H1 (cell line): ENCODE data around the gene CCSER2. TPM values are rescaled to one million over a fixed set of nuclear protein-coding genes. Genes with fewer than 3 reads are reported as not detected.

ENCODE experiments used
- CTCF ChIA-PET: fragments of 300-600 bp; sonication (Branson Sonifier 250); formaldehyde crosslinking; loops from one replicate; lab custom pipeline; 2021; ENCODE audit not compliant: partially characterized antibody; lab: Charles Lee
- POLR2A ChIA-PET: fragments of 300-600 bp; sonication (Branson Sonifier 250); formaldehyde crosslinking; loops from one replicate; lab custom pipeline; 2021; ENCODE audit warnings: inconsistent platforms; ENCODE audit not compliant: partially characterized antibody; lab: Charles Lee
- DNase-seq, 2 experiments: peaks; one replicate each; pipeline versions ENCODE4 v3.0.0 to v3.0.0-alpha.2; 2010 to 2022; ENCODE audit warnings: low spot score in 2 of 2, low read depth in 1 of 2, mixed read lengths in 1 of 2
- FAIRE-seq: peaks from 2 replicates; lab custom pipeline; 2011; peaks lifted over from hg19 to GRCh38; lab: Jason Lieb, UNC
- H2AFZ ChIP-seq: 2 replicates; pipeline ENCODE4 v1.8.1; 2012; ENCODE audit warnings: low read length, inconsistent platforms
- H2AK5ac ChIP-seq: 2 replicates; pipeline ENCODE4 v1.6.1; 2013; ENCODE audit warnings: low read depth, low read length
- H2BK120ac ChIP-seq: replicated peaks from 2 replicates; pipeline ENCODE3; 2013; ENCODE audit warnings: low read depth, low read length, inconsistent platforms
- H2BK12ac ChIP-seq: 2 replicates; pipeline ENCODE4 v1.6.1; 2013; ENCODE audit warnings: low read depth, low read length
- H2BK15ac ChIP-seq: 2 replicates; pipeline ENCODE4 v1.6.1; 2013; ENCODE audit warnings: low read length
- H2BK20ac ChIP-seq: 2 replicates; pipeline ENCODE4 v1.6.1; 2013; ENCODE audit warnings: low read length
- H2BK5ac ChIP-seq: 2 replicates; pipeline ENCODE4 v1.6.1; 2013; ENCODE audit warnings: low read depth, low read length
- H3K14ac ChIP-seq: 2 replicates; pipeline ENCODE4 v1.6.1; 2013; ENCODE audit warnings: inconsistent platforms; ENCODE audit not compliant: insufficient read length
- H3K18ac ChIP-seq: 2 replicates; pipeline ENCODE4 v1.6.1; 2013; ENCODE audit warnings: low read length; ENCODE audit errors: extremely low read depth
- H3K23ac ChIP-seq: 2 replicates; pipeline ENCODE4 v1.6.1; 2013; ENCODE audit warnings: inconsistent platforms; ENCODE audit not compliant: insufficient read length
- H3K23me2 ChIP-seq: 2 replicates; pipeline ENCODE4 v1.6.1; 2013; ENCODE audit warnings: low read depth, low read length
- H3K27ac ChIP-seq: 2 replicates; pipeline ENCODE4 v1.6.1; 2011; ENCODE audit warnings: low read depth, low read length, inconsistent platforms
- H3K27me3 ChIP-seq, 4 experiments: replicated peaks in 1 of 4; 1 replicate in 1 of 4; 2 replicates in 3 of 4; pipeline versions ENCODE4 v1.6.1 to v1.8.1; 2011 to 2013; ENCODE audit warnings: low read length in 3 of 4, mild to moderate bottlenecking in 3 of 4, inconsistent platforms in 2 of 4, mixed read lengths in 2 of 4, moderate library complexity in 1 of 4; ENCODE audit not compliant: control insufficient read depth in 3 of 4, insufficient read depth in 3 of 4; ENCODE audit errors: extremely low read depth in 1 of 4
- H3K36me3 ChIP-seq, 4 experiments: 2 replicates each; pipeline versions ENCODE4 v1.6.1 to v1.8.1; 2011 to 2013; ENCODE audit warnings: mild to moderate bottlenecking in 4 of 4, low read length in 3 of 4, moderate library complexity in 2 of 4, control low read depth in 1 of 4, inconsistent platforms in 1 of 4; ENCODE audit not compliant: insufficient read depth in 4 of 4, control insufficient read depth in 2 of 4
- H3K4ac ChIP-seq: replicated peaks from 2 replicates; pipeline ENCODE3; 2013; ENCODE audit warnings: low read length, low read depth, mixed read lengths, inconsistent platforms; ENCODE audit not compliant: insufficient read length
- H3K4me1 ChIP-seq, 4 experiments: replicated peaks in 1 of 4; 1 replicate in 1 of 4; 2 replicates in 3 of 4; pipeline versions ENCODE4 v1.6.1 to v1.8.1; 2011 to 2013; ENCODE audit warnings: low read length in 3 of 4, inconsistent platforms in 2 of 4, mixed read lengths in 1 of 4; ENCODE audit not compliant: insufficient read depth in 4 of 4, control insufficient read depth in 3 of 4
- H3K4me2 ChIP-seq, 2 experiments: 2 replicates each; pipeline versions ENCODE4 v1.6.1 to v1.8.1; 2011 to 2013; ENCODE audit warnings: low read depth in 2 of 2, low read length in 2 of 2, control low read depth in 1 of 2, inconsistent platforms in 1 of 2, mild to moderate bottlenecking in 1 of 2; ENCODE audit not compliant: insufficient read depth in 1 of 2
- H3K4me3 ChIP-seq, 4 experiments: fragments of 200-600, 300-600 bp in 1 of 4; sonication (generic), shearing (Covaris generic), sonication (Bioruptor Twin) in 1 of 4; 2 replicates each; pipeline versions ENCODE4 v1.5.1 to v1.8.1; 2011 to 2016; ENCODE audit warnings: low read length in 4 of 4, low read depth in 3 of 4, control low read depth in 2 of 4, inconsistent platforms in 2 of 4, mild to moderate bottlenecking in 2 of 4, mixed read lengths in 1 of 4, moderate library complexity in 1 of 4; ENCODE audit not compliant: insufficient read depth in 2 of 4; ENCODE audit errors: extremely low read depth in 1 of 4
- H3K56ac ChIP-seq: replicated peaks from 2 replicates; pipeline ENCODE3; 2013; ENCODE audit warnings: low read depth, mild to moderate bottlenecking, mixed read lengths, low read length, inconsistent platforms; ENCODE audit not compliant: insufficient read length
- H3K79me1 ChIP-seq: 2 replicates; pipeline ENCODE4 v1.6.1; 2013; ENCODE audit warnings: low read depth, low read length, control low read depth
- H3K79me2 ChIP-seq, 2 experiments: 2 replicates each; pipeline versions ENCODE4 v1.6.1 to v1.8.1; 2012 to 2013; ENCODE audit warnings: low read length in 2 of 2, mild to moderate bottlenecking in 2 of 2, inconsistent platforms in 1 of 2; ENCODE audit not compliant: insufficient read depth in 2 of 2, control insufficient read depth in 1 of 2
- H3K9ac ChIP-seq, 4 experiments: replicated peaks in 1 of 4; 1 replicate in 1 of 4; 2 replicates in 3 of 4; pipeline versions ENCODE4 v1.6.1 to v1.8.1; 2011 to 2013; ENCODE audit warnings: low read depth in 3 of 4, low read length in 3 of 4, control low read depth in 2 of 4, mild to moderate bottlenecking in 2 of 4, moderate library complexity in 2 of 4, inconsistent platforms in 1 of 4; ENCODE audit errors: extremely low read depth in 1 of 4
- H3K9me3 ChIP-seq, 2 experiments: 2 replicates each; pipeline versions ENCODE4 v1.6.1 to v1.8.1; 2012 to 2013; ENCODE audit warnings: mild to moderate bottlenecking in 2 of 2, moderate library complexity in 2 of 2, control low read depth in 1 of 2, inconsistent platforms in 1 of 2, low read depth in 1 of 2, low read length in 1 of 2, mixed read lengths in 1 of 2; ENCODE audit not compliant: insufficient read depth in 2 of 2
- H4K20me1 ChIP-seq, 2 experiments: replicated peaks in 1 of 2; 2 replicates each; pipeline versions ENCODE3 to v1.8.1; 2011 to 2013; ENCODE audit warnings: inconsistent platforms in 2 of 2, low read length in 2 of 2, mild to moderate bottlenecking in 1 of 2; ENCODE audit not compliant: insufficient read depth in 2 of 2, control insufficient read depth in 1 of 2
- H4K5ac ChIP-seq: 2 replicates; pipeline ENCODE4 v1.6.1; 2013; ENCODE audit warnings: low read length, low read depth, mixed read lengths, inconsistent platforms; ENCODE audit not compliant: insufficient read length
- H4K8ac ChIP-seq: 2 replicates; pipeline ENCODE4 v1.8.0; 2013; ENCODE audit warnings: mild to moderate bottlenecking, moderate library complexity, low read length, inconsistent platforms; ENCODE audit not compliant: insufficient read depth; ENCODE audit errors: extremely low read depth
- H4K91ac ChIP-seq: replicated peaks from 2 replicates; pipeline ENCODE3; 2013; ENCODE audit warnings: low read length, mixed read lengths, inconsistent platforms; ENCODE audit not compliant: insufficient read length
- ATF2 ChIP-seq: IDR thresholded peaks from 2 replicates; pipeline ENCODE4 v1.6.1; 2012; ENCODE audit warnings: low read length, inconsistent platforms
- CHD1 ChIP-seq: IDR thresholded peaks from 2 replicates; pipeline ENCODE4 v1.6.1; 2012; ENCODE audit warnings: low read depth, low read length, improper control_type of control experiment
- CHD2 ChIP-seq: IDR thresholded peaks from 2 replicates; pipeline ENCODE4 v1.6.1; 2012; ENCODE audit warnings: low read length, improper control_type of control experiment
- CREB1 ChIP-seq: IDR thresholded peaks from 2 replicates; pipeline ENCODE4 v1.6.1; 2012; ENCODE audit warnings: inconsistent platforms
- EGR1 ChIP-seq: IDR thresholded peaks from 2 replicates; pipeline ENCODE4 v1.6.1; 2011; ENCODE audit warnings: low read depth, low read length, borderline replicate concordance
- GTF2F1 ChIP-seq: IDR thresholded peaks from 2 replicates; pipeline ENCODE4 v1.6.1; 2012; ENCODE audit warnings: low read depth, low read length, improper control_type of control experiment, borderline replicate concordance
- RXRA ChIP-seq: IDR thresholded peaks from 2 replicates; pipeline ENCODE4 v1.6.1; 2011; ENCODE audit warnings: low read depth, mild to moderate bottlenecking, low read length, moderate library complexity; ENCODE audit not compliant: insufficient read depth
- SP4 ChIP-seq: IDR thresholded peaks from 2 replicates; pipeline ENCODE4 v1.6.1; 2012; ENCODE audit warnings: low read length, inconsistent platforms
- SRF ChIP-seq: IDR thresholded peaks from 2 replicates; pipeline ENCODE4 v1.6.1; 2011; ENCODE audit warnings: mild to moderate bottlenecking, low read depth, low read length, moderate library complexity
- WGBS, 2 experiments: shearing (Covaris generic) in 1 of 2; methylation state at CpG; one replicate each; pipeline versions ENCODE4 v1.1.6 to v1.1.7; 2013 to 2015; ENCODE audit warnings: low lambda C conversion rate in 2 of 2, mixed read lengths in 2 of 2, inconsistent platforms in 1 of 2, low coverage in 1 of 2, missing lambda C conversion rate in 1 of 2; ENCODE audit not compliant: insufficient replicate concordance in 2 of 2, insufficient coverage in 1 of 2, insufficient read length in 1 of 2; ENCODE audit errors: extremely low coverage in 1 of 2, missing lambda C conversion rate in 1 of 2; 5-methylcytosine and 5-hydroxymethylcytosine counted together
- polyA plus RNA-seq, 7 experiments: library from polyadenylated mRNA; depleted of rRNA in 3 of 7; stranded (reverse) in 5 of 7; unstranded in 2 of 7; fragments of >200 nt in 5 of 7; fragments of 200-250 nt in 2 of 7; gene quantifications; 1 replicate in 5 of 7; 2 replicates in 1 of 7; 4 replicates in 1 of 7; pipeline versions ENCODE4 v1.2.1 to v1.2.3, GENCODE V29; 2011 to 2013; ENCODE audit warnings: missing spikeins in 2 of 7, mixed read lengths in 2 of 7
- total RNA-seq: library from RNA; stranded (reverse); fragmentation: NEBNext Ultra II Directional; extraction: Animal tissue kit (Norgen Biotek cat#: 25700); gene quantifications from 2 replicates; pipeline ENCODE4 v1.2.1, GENCODE V29; 2021
- TF ChIP-seq, protein P1 (sequence below), 3 experiments: IDR thresholded peaks; 1 replicate in 2 of 3; 2 replicates in 1 of 3; pipeline versions ENCODE4 v1.5.1 to v1.6.1; 2011; ENCODE audit warnings: low read length in 3 of 3, mild to moderate bottlenecking in 3 of 3, inconsistent platforms in 2 of 3, low read depth in 1 of 3, moderate library complexity in 1 of 3; ENCODE audit not compliant: insufficient read depth in 1 of 3; ENCODE audit errors: control extremely low read depth in 1 of 3

The CCSER2 gene
- total and polyA plus RNA-seq, 2 of the 8 experiments (the other 6 are each of a cell fraction or from before 2014, with no cell fraction given): 6.9 to 30.5 TPM

DNA sequence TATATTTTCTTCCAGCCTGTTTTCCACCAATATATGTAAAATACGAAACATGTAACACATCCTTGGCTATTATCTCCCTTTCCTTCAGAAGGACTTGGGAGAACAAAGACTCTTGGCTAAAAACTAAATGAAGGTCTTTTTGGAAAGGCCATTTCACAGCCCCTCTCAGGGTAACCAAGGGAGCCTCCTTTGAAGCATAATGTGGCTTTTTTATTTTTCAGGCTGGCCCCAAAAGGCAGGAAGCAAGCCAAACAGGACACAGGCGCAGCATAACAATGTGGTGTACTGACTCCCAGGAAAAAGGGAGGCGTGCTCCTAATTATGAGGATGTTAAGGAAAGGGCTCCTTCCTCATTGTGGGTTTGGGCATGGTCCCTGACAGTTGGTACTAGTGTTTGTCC, 30.3 kb upstream of the CCSER2 start:
- no peaks in the 10 kb centered on the region; the same call in 1 of the 2 replicates for H3K79me1 ChIP-seq
- no peak overlapping the region for H2BK120ac ChIP-seq
- H3K4me3 ChIP-seq: no peak overlapping the region
- peaks cover 3 to 13% (median 7%) of the 10 kb centered on the region in 4 experiments; a peak in 3 of 7 replicates for H3K4me1 ChIP-seq
- TF ChIP-seq SRF (no peak), GTF2F1 (no peak), CHD2 (no peak), ATF2 (no peak), RXRA (no peak), CHD1 (no peak), SP4 (no peak), EGR1 (no peak), CREB1 (no peak)
- TF ChIP-seq, protein P1, sequence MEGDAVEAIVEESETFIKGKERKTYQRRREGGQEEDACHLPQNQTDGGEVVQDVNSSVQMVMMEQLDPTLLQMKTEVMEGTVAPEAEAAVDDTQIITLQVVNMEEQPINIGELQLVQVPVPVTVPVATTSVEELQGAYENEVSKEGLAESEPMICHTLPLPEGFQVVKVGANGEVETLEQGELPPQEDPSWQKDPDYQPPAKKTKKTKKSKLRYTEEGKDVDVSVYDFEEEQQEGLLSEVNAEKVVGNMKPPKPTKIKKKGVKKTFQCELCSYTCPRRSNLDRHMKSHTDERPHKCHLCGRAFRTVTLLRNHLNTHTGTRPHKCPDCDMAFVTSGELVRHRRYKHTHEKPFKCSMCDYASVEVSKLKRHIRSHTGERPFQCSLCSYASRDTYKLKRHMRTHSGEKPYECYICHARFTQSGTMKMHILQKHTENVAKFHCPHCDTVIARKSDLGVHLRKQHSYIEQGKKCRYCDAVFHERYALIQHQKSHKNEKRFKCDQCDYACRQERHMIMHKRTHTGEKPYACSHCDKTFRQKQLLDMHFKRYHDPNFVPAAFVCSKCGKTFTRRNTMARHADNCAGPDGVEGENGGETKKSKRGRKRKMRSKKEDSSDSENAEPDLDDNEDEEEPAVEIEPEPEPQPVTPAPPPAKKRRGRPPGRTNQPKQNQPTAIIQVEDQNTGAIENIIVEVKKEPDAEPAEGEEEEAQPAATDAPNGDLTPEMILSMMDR (IDR thresholded peaks at IDR 0.05; ENCODE audit: control extremely low read depth in 1 of 3, insufficient read depth in 1 of 3, low read depth in 1 of 3, low read length in 3 of 3): no peak
- TF ChIP-seq, all 59 proteins: peak for 0
- H2AK5ac ChIP-seq: no peak overlapping the region
- H4K91ac ChIP-seq: no peak overlapping the region
- no peaks in the 10 kb centered on the region for H4K20me1 ChIP-seq
- no peak overlapping the region for H3K56ac ChIP-seq
- no peak overlapping the region for H3K27ac ChIP-seq
- no peak overlapping the region; the same call in 1 of the 2 replicates for H2BK5ac ChIP-seq
- FAIRE-seq (no peak), DNase-seq (no peak)
- ChIA-PET POLR2A (no interaction called here), CTCF (no interaction called here)
- 77% methylated on average over 3 of the region's 3 CpGs; no CpG with 5 or more reads in 1 of the 2 experiments for WGBS, 2 experiments
- no peaks in the 10 kb centered on the region for H3K9me3 ChIP-seq
- no peak overlapping the region for H4K8ac ChIP-seq
- no peak overlapping the region for H3K14ac ChIP-seq
- H2BK12ac ChIP-seq: 0 out of 2 replicates have a peak overlapping the region, but pooled peaks have one; percentile 29
- H3K23me2 ChIP-seq: 0 out of 2 replicates have a peak, but pooled peaks cover 2% of the 10 kb centered on the region
- no peaks in the 10 kb centered on the region for H3K27me3 ChIP-seq
- no peak overlapping the region for H4K5ac ChIP-seq
- H3K18ac ChIP-seq: no peak overlapping the region
- no peak overlapping the region for H3K23ac ChIP-seq
- no peaks in the 10 kb centered on the region for H3K36me3 ChIP-seq
- H3K4me2 ChIP-seq: no peak overlapping the region
- no peak overlapping the region for H2AFZ ChIP-seq
- no peak overlapping the region for H2BK15ac ChIP-seq
- no peak overlapping the region for H3K4ac ChIP-seq
- H3K79me2 ChIP-seq: no peaks in the 10 kb centered on the region
- peak overlapping the region; percentile 34; the same call in 1 of the 2 replicates for H2BK20ac ChIP-seq
- no peak overlapping the region for H3K9ac ChIP-seq
